Endothelial cell (in vitro differentiated cells): ENCODE data around the gene TSHZ2. TPM values are rescaled to one million over a fixed set of nuclear protein-coding genes. Genes with fewer than 3 reads are reported as not detected.
"Not testable (repeated sequence)": the region's sequence is repeated elsewhere in the genome, so short reads cannot be mapped to it uniquely, and the experiment has no call there.

Source experiments
- DNase-seq: peaks from one replicate; pipeline ENCODE4 v3.0.0; 2021; ENCODE audit warnings: low spot score
- H3K27ac Mint-ChIP-seq: one replicate; pipeline ENCODE4 v1.8.0; 2021; ENCODE audit warnings: mixed read lengths, inconsistent platforms; ENCODE audit not compliant: unreplicated experiment
- H3K27me3 Mint-ChIP-seq: one replicate; pipeline ENCODE4 v1.8.0; 2021; ENCODE audit warnings: mild to moderate bottlenecking, moderate library complexity, mixed read lengths, inconsistent platforms; ENCODE audit not compliant: unreplicated experiment
- H3K36me3 Mint-ChIP-seq: one replicate; pipeline ENCODE4 v1.8.0; 2021; ENCODE audit warnings: mild to moderate bottlenecking, low read depth, mixed read lengths, inconsistent platforms; ENCODE audit not compliant: unreplicated experiment
- H3K4me1 Mint-ChIP-seq: one replicate; pipeline ENCODE4 v1.8.0; 2021; ENCODE audit warnings: mild to moderate bottlenecking, mixed read lengths, inconsistent platforms; ENCODE audit not compliant: unreplicated experiment
- H3K4me3 Mint-ChIP-seq: one replicate; pipeline ENCODE4 v1.8.0; 2021; ENCODE audit warnings: mild to moderate bottlenecking, mixed read lengths, inconsistent platforms; ENCODE audit not compliant: unreplicated experiment
- H3K9me3 Mint-ChIP-seq: one replicate; pipeline ENCODE4 v1.8.0; 2021; ENCODE audit warnings: mixed read lengths, inconsistent platforms; ENCODE audit not compliant: unreplicated experiment
- CTCF ChIP-seq: fragments of 200-600 bp; sonication (generic); IDR thresholded peaks from one replicate; pipeline ENCODE4 v1.5.0; 2021; ENCODE audit warnings: antibody characterized with exemption; ENCODE audit not compliant: unreplicated experiment
- total RNA-seq: library from RNA; stranded (reverse); fragmentation: NEBNext Ultra II Directional; extraction: Animal tissue kit (Norgen Biotek cat#: 25700); gene quantifications from one replicate; pipeline ENCODE4 v1.2.1, GENCODE V29; 2021; ENCODE audit not compliant: unreplicated experiment

Gene TSHZ2
- total RNA-seq, 1 donor from 2014 or later = 2.3 TPM

GRCh38 chr20:53434662-53435061, 462.5 kb downstream of the TSHZ2 start:
- Mint-ChIP-seq H3K4me3 (no peak overlapping the region), H3K27me3 (no peaks in the 10 kb centered on the region), H3K4me1 (no peaks in the 10 kb centered on the region), H3K36me3 (no peaks in the 10 kb centered on the region), H3K27ac (no peak overlapping the region), H3K9me3 (no peaks in the 10 kb centered on the region)
- no peak for DNase-seq
- no peak for TF ChIP-seq CTCF

GRCh38 chr20:53436927-53437326, 464.8 kb downstream of the TSHZ2 start:
- not testable (repeated sequence) for H3K27ac Mint-ChIP-seq, H3K27me3 Mint-ChIP-seq, H3K4me1 Mint-ChIP-seq, H3K4me3 Mint-ChIP-seq, H3K9me3 Mint-ChIP-seq, DNase-seq, H3K36me3 Mint-ChIP-seq

GRCh38 chr20:53438368-53438767, 466.2 kb downstream of the TSHZ2 start:
- no peaks in the 10 kb centered on the region for H3K4me1 Mint-ChIP-seq
- no peaks in the 10 kb centered on the region for H3K9me3 Mint-ChIP-seq
- no peak for DNase-seq
- H3K36me3 Mint-ChIP-seq = no peaks in the 10 kb centered on the region
- no peak overlapping the region for H3K27ac Mint-ChIP-seq
- no peaks in the 10 kb centered on the region for H3K27me3 Mint-ChIP-seq
- no peak overlapping the region for H3K4me3 Mint-ChIP-seq
- no peak for TF ChIP-seq CTCF

GRCh38 chr20:53439046-53439445, 466.9 kb downstream of the TSHZ2 start:
- no peak for TF ChIP-seq CTCF
- Mint-ChIP-seq H3K27ac (no peak overlapping the region), H3K9me3 (no peaks in the 10 kb centered on the region), H3K4me1 (no peaks in the 10 kb centered on the region), H3K4me3 (no peak overlapping the region), H3K27me3 (no peaks in the 10 kb centered on the region), H3K36me3 (no peaks in the 10 kb centered on the region)
- DNase-seq = no peak

GRCh38 chr20:53439616-53440015, 467.5 kb downstream of the TSHZ2 start:
- H3K36me3 Mint-ChIP-seq = no peaks in the 10 kb centered on the region
- no peaks in the 10 kb centered on the region for H3K27me3 Mint-ChIP-seq
- no peak for DNase-seq
- no peak overlapping the region for H3K4me3 Mint-ChIP-seq
- no peak for TF ChIP-seq CTCF
- H3K4me1 Mint-ChIP-seq = no peaks in the 10 kb centered on the region
- H3K27ac Mint-ChIP-seq = no peak overlapping the region
- H3K9me3 Mint-ChIP-seq = no peaks in the 10 kb centered on the region
